Kidney (tissue), 14 donors: ENCODE measurements around the gene CRACDL. TPM values are rescaled to one million over a fixed set of nuclear protein-coding genes. Genes with fewer than 3 reads are reported as not detected.
A peak's percentile ranks its signal among the peaks of the same experiment; 100 is the strongest.

Experiments
- DNase-seq, 5 donors: peaks; one replicate each; pipeline ENCODE4 v3.0.0-alpha.2; 2013 to 2020
- FAIRE-seq: peaks from 2 replicates; lab custom pipeline; 2012; peaks lifted over from hg19 to GRCh38; lab: Jason Lieb, UNC
- H3K27ac ChIP-seq, 2 donors: one replicate each; pipeline ENCODE4 v1.7.0; 2013; ENCODE audit warnings: low read depth in 2 of 2, low read length in 2 of 2, inconsistent platforms in 1 of 2
- H3K27me3 ChIP-seq: one replicate; pipeline ENCODE4 v1.7.1; 2013; ENCODE audit warnings: low read length, inconsistent platforms; ENCODE audit not compliant: control insufficient read depth, insufficient read depth
- H3K36me3 ChIP-seq, 3 donors: one replicate each; pipeline versions ENCODE4 v1.7.0 to v1.7.1; 2013; ENCODE audit warnings: low read length in 3 of 3, control low read depth in 1 of 3, inconsistent platforms in 1 of 3; ENCODE audit not compliant: insufficient read depth in 3 of 3, control insufficient read depth in 2 of 3
- H3K4me1 ChIP-seq, 3 donors: one replicate each; pipeline versions ENCODE4 v1.7.0 to v1.7.1; 2013; ENCODE audit warnings: low read length in 3 of 3, inconsistent platforms in 1 of 3, low read depth in 1 of 3; ENCODE audit not compliant: control insufficient read depth in 2 of 3, insufficient read depth in 2 of 3
- H3K4me3 ChIP-seq, 3 donors: one replicate each; pipeline versions ENCODE4 v1.7.0 to v1.8.1; 2013; ENCODE audit warnings: low read length in 3 of 3, control low read depth in 1 of 3, inconsistent platforms in 1 of 3
- H3K9ac ChIP-seq, 3 donors: one replicate each; pipeline versions ENCODE4 v1.7.0 to v1.7.1; 2013; ENCODE audit warnings: low read length in 3 of 3, control low read depth in 1 of 3, inconsistent platforms in 1 of 3
- H3K9me3 ChIP-seq, 3 donors: one replicate each; pipeline versions ENCODE4 v1.7.0 to v1.7.1; 2013; ENCODE audit warnings: low read length in 3 of 3, control low read depth in 1 of 3, inconsistent platforms in 1 of 3; ENCODE audit not compliant: control insufficient read depth in 2 of 3, insufficient read depth in 1 of 3
- intact Hi-C: fragments of 100-400 bp; cut with DNase I; formaldehyde crosslinking; loops from one replicate; pipeline ENCODE4 v1.11.1; 2022
- polyA plus RNA-seq: library from polyadenylated mRNA; stranded (reverse); fragments of 350-450 nt; fragmentation: Illumina TruSeq; extraction: RNeasy Lipid Tissue Mini Kit (QIAGEN cat#74804); gene quantifications from one replicate; pipeline ENCODE4 v1.2.3, GENCODE V29; 2014; ENCODE audit warnings: low read depth, low replicate concordance; ENCODE audit not compliant: insufficient read depth
- total RNA-seq: library from RNA; stranded (reverse); fragmentation: NEBNext Ultra II Directional; extraction: Animal tissue kit (Norgen Biotek cat#: 25700); gene quantifications from one replicate; pipeline ENCODE4 v1.2.1, GENCODE V29; 2021
- TF ChIP-seq, protein P1 (sequence below): IDR thresholded peaks from 3 replicates; pipeline ENCODE4 v1.5.1; 2012; ENCODE audit warnings: mild to moderate bottlenecking, moderate library complexity, borderline replicate concordance; ENCODE audit not compliant: insufficient read depth; ENCODE audit errors: extremely low read depth
- donor health status: control.
- donor health status: control.
- donor health status: control.
- donor health status: control.
- donor health status: control.
- donor health status: DM: yes; HTN: yes; CAD: no.
- donor health status: Normal renal cell carcinoma (clear cell type).

CRACDL gene
- total and polyA plus RNA-seq, 2 donors from 2014 or later = 4.3 to 14.8 TPM

DNA sequence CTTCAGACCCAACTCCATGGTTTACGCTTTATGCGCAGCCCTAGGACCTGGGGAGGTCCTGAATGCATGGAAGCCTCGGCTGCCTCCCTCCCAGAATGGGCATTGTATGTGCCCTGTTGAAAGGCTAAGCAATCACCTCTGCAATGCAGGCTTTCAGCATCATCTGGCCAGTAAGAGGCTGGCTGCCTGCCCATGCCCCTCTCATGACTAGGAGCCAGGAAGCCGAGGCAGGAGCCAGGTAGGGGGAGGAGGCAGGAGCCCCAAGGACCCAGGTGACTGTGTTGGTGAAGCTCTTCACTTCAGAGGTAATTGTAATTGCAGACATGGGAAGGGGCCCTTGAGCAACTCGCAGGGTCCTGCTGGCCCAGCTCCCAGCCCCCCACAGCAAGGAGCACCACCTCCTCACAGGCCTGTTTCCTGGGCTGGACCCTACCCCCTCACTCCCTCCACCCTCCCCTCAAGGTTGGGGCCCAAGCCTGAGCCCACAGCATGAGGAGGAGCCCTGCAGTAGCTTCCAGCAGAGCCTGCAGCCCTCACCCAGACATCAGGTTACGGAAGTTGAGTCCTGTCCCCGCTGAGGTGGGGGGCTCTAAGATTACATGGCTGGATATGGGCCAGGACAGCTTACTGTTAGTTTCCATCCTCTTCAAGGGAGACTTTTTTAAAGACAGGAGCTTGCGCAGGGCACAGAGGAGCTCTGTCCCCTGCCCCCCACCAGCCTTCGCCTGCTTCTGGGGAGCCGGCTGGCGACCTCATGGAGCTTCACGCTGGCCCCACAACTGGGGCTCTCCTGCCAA, 21.9 kb downstream of the CRACDL start:
- intact Hi-C loops = no loop called here
- H3K4me3 ChIP-seq = no peak overlapping the region
- DNase-seq (peak in 2 of 5 donors; percentile 35 to 56), FAIRE-seq (no peak)
- H3K27ac ChIP-seq = no peak overlapping the region
- H3K9me3 ChIP-seq = no peaks in the 10 kb centered on the region
- no peak overlapping the region for H3K9ac ChIP-seq
- no peaks in the 10 kb centered on the region for H3K27me3 ChIP-seq
- TF ChIP-seq, protein P1, sequence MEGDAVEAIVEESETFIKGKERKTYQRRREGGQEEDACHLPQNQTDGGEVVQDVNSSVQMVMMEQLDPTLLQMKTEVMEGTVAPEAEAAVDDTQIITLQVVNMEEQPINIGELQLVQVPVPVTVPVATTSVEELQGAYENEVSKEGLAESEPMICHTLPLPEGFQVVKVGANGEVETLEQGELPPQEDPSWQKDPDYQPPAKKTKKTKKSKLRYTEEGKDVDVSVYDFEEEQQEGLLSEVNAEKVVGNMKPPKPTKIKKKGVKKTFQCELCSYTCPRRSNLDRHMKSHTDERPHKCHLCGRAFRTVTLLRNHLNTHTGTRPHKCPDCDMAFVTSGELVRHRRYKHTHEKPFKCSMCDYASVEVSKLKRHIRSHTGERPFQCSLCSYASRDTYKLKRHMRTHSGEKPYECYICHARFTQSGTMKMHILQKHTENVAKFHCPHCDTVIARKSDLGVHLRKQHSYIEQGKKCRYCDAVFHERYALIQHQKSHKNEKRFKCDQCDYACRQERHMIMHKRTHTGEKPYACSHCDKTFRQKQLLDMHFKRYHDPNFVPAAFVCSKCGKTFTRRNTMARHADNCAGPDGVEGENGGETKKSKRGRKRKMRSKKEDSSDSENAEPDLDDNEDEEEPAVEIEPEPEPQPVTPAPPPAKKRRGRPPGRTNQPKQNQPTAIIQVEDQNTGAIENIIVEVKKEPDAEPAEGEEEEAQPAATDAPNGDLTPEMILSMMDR = no peak
- no peaks in the 10 kb centered on the region for H3K36me3 ChIP-seq
- H3K4me1 ChIP-seq = peaks cover 3 to 9% (median 5%) of the 10 kb centered on the region in 3 donors

DNA sequence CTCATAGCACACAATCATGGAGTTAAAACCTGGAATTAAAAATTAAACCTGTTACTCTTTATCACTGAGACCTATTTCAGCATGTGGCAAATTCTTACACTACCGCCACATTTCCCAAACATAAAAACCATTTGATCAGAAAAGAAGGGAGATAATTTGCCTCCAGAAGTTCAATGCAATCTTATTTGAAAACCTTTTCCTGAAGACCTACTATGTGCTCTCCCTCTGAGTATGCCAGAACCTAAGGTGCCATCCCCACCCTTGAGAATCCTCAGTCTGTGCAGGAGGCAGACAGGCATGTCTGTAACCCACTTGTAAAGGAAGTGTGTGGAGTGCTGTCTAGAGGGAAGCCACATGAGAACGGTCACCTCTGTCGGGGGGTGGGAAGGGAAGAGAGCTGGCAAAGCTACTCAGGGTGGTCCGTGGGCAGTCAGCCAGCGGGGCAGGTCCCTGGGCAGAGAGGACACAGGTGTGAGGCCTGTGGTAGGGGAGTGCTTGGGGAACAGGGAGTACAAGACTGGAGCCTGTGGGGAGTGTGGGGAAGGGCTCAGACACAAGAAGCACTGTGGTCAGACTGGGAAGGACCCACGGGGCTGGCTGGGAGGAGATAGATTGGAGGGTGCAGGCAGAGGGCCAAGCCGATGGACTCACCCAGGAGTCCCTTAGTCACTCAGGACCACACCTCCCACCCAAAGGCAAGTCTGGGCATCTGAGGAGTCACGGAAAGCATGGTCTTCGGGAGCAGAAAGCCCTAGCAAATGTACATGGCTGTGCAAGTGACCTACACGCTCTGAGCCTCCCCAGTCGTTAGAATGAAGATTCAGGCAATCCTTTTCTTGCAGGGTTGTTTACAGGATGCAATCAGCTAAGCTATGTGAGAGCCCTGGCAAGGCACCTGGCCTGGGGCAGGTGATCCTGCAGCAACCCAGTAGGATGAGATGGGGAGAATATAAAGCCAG, 22.8 kb downstream of the CRACDL start:
- H3K36me3 ChIP-seq = no peaks in the 10 kb centered on the region
- no peaks in the 10 kb centered on the region for H3K27me3 ChIP-seq
- DNase-seq (peak in 2 of 5 donors; percentile 18 to 59), FAIRE-seq (no peak)
- H3K27ac ChIP-seq = no peak overlapping the region
- H3K9ac ChIP-seq = no peak overlapping the region
- intact Hi-C loops = no loop called here
- no peaks in the 10 kb centered on the region for H3K9me3 ChIP-seq
- H3K4me3 ChIP-seq = no peak overlapping the region
- TF ChIP-seq, protein P1 = no peak
- H3K4me1 ChIP-seq = peaks cover 3 to 10% (median 5%) of the 10 kb centered on the region in 3 donors

DNA sequence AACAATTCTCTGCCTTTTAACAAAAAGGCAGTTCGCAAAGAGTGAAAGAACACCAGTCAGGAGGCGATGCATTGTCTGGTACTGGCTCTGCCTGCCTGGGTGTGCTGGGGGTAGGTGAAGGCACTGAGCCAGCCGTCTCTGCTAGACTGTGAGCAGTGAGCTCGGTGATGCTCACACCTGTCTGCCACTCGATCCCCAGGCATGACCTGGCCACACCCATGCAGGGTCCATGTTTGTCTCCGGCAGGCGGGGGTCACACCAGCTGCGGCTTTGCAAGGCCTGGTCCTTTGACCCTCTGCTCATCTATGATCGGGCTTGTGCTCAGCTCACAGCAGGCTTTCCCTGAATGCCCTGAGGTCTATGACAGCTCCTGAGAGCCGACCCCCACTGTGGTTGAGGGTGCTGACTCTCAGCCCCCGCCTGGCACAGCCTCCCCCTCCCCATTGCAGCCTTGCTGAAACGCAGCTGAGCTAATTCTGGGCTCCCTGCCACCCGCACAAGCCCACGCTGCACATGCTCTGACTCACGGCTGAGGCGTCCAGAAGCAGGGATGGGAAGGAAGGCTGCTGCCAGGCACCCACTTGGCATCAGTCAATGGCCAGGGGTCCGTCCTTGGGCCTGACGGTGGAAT, 23.7 kb downstream of the CRACDL start:
- H3K4me1 ChIP-seq = peaks cover 3 to 10% (median 5%) of the 10 kb centered on the region in 3 donors
- FAIRE-seq = no peak
- H3K36me3 ChIP-seq = no peaks in the 10 kb centered on the region
- no peak overlapping the region for H3K9ac ChIP-seq
- H3K9me3 ChIP-seq = no peaks in the 10 kb centered on the region
- no peaks in the 10 kb centered on the region for H3K27me3 ChIP-seq
- no peak overlapping the region for H3K4me3 ChIP-seq
- no peak overlapping the region for H3K27ac ChIP-seq
- TF ChIP-seq, protein P1 = no peak
- peak in 2 of 5 donors; percentile 33 to 84 for DNase-seq
- intact Hi-C loops = no loop called here
